Body of pancreas (tissue), 4 donors: ENCODE results near the gene DIP2B.
"Not testable (repeated sequence)": the region's sequence is repeated elsewhere in the genome, so short reads cannot be mapped to it uniquely, and the experiment has no call there.

Experiments used
- POLR2A ChIP-seq, 3 donors: fragments of 450-650 bp; IDR thresholded peaks; one replicate each; pipeline ENCODE4 v1.6.1; 2016; ENCODE audit warnings: antibody characterized with exemption in 3 of 3, mild to moderate bottlenecking in 2 of 3
- TF ChIP-seq, protein P1 (sequence below), 7 experiments: fragments of 450-650 bp in 4 of 7; fragments of 200-600 bp in 3 of 7; sonication (generic) in 3 of 7; IDR thresholded peaks; one replicate each; pipeline ENCODE4 v1.5.1; 2016 to 2019; ENCODE audit warnings: antibody characterized with exemption in 7 of 7

DNA sequence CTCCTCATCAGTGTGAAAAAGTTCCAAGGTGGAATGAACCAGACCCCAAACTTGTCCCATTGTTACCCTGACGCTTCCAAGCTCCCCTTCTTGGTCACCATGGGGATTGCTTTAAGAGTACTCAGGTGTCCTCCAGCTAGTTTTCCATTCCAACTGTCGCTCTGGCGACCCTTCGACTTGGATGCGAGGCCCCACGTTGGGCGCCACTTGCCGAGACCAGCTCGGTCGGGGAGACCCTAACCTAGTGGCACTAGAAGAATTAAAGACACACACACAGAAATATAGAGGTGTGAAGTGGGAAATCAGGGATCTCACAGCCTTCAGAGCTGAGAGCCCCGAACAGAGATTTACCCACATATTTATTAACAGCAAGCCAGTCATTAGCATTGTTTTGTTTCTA is 6.7 kb upstream of the DIP2B start:
- TF ChIP-seq, protein P1, sequence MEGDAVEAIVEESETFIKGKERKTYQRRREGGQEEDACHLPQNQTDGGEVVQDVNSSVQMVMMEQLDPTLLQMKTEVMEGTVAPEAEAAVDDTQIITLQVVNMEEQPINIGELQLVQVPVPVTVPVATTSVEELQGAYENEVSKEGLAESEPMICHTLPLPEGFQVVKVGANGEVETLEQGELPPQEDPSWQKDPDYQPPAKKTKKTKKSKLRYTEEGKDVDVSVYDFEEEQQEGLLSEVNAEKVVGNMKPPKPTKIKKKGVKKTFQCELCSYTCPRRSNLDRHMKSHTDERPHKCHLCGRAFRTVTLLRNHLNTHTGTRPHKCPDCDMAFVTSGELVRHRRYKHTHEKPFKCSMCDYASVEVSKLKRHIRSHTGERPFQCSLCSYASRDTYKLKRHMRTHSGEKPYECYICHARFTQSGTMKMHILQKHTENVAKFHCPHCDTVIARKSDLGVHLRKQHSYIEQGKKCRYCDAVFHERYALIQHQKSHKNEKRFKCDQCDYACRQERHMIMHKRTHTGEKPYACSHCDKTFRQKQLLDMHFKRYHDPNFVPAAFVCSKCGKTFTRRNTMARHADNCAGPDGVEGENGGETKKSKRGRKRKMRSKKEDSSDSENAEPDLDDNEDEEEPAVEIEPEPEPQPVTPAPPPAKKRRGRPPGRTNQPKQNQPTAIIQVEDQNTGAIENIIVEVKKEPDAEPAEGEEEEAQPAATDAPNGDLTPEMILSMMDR (IDR thresholded peaks at IDR 0.05): not testable (repeated sequence)
- not testable (repeated sequence) for TF ChIP-seq POLR2A (IDR thresholded peaks at IDR 0.05)
